ENCODE measurements around the gene LRRC75A. TPM values are rescaled to one million over a fixed set of nuclear protein-coding genes. Genes with fewer than 3 reads are reported as not detected.
A peak's percentile ranks its signal among the peaks of the same experiment; 100 is the strongest.

Gene LRRC75A
- total and polyA plus RNA-seq, 2 donors (not counting 3 experiments of a cell fraction or from before 2014, with no cell fraction given), result 3.7 to 6.1 TPM

GRCh38 chr17:16488968-16489337 is 3.0 kb downstream of the LRRC75A start:
- CTCF ChIA-PET, result interaction anchor here (1.6 to 4.2 kb wide), 4 partner anchors 9 to 36 kb away, joined by 4 to 15 read pairs (median 10); no protein-coding TSS in a partner anchor
- H2AFZ ChIP-seq (ENCODE audit: low read depth, low read length), result no peak overlapping the region
- H3K36me3 ChIP-seq (ENCODE audit: control insufficient read depth in 2 of 2, extremely low read depth in 1 of 2, insufficient read depth in 2 of 2, low read length in 2 of 2), result no peaks in the 10 kb centered on the region
- intact Hi-C loops (cut with micrococcal nuclease), result no loop called here
- dilution Hi-C loops (cut with MboI; ENCODE audit: extremely low pct_ligation_motif_present, low sequenced_read_pairs), result no loop called here
- FAIRE-seq (no peak), DNase-seq (ENCODE audit: low read depth, low spot score) (no peak)
- no peaks in the 10 kb centered on the region for H3K79me2 ChIP-seq (ENCODE audit: control insufficient read depth, insufficient read depth, low read length)
- H3K9ac ChIP-seq (replicated peaks; ENCODE audit: extremely low read depth, insufficient read depth, low read length), result no peak overlapping the region
- no peaks in the 10 kb centered on the region for H3K9me1 ChIP-seq (replicated peaks; ENCODE audit: control insufficient read depth, extremely low read depth, insufficient read depth, low read length)
- no TSS peak for BruUV-seq (replicated peaks)
- H3K27ac ChIP-seq (ENCODE audit: insufficient read depth, low read depth, low read length), result no peak overlapping the region
- H3K27me3 ChIP-seq (ENCODE audit: control insufficient read depth in 2 of 2, insufficient read depth in 2 of 2, low read length in 2 of 2), result peaks cover 5 to 20% of the 10 kb centered on the region in 2 experiments
- H4K20me1 ChIP-seq (replicated peaks; ENCODE audit: control insufficient read depth, extremely low read depth, insufficient read depth, low read length), result no peaks in the 10 kb centered on the region
- POLR2A ChIA-PET, result no interaction called here
- H3K4me1 ChIP-seq (ENCODE audit: control insufficient read depth, extremely low read depth, insufficient read depth, low read length), result peaks cover 41% of the 10 kb centered on the region
- no peak for TF ChIP-seq FOS (IDR thresholded peaks at IDR 0.05; ENCODE audit: borderline replicate concordance, insufficient read depth, low read length)
- no peak overlapping the region for H3K4me2 ChIP-seq (ENCODE audit: insufficient read depth, low read length)
- H3K4me3 ChIP-seq (replicated peaks in 1 of 3; ENCODE audit: insufficient read depth in 1 of 3, low read depth in 1 of 3, low read length in 3 of 3), result no peak overlapping the region
- H3K9me3 ChIP-seq (replicated peaks; ENCODE audit: control insufficient read depth, insufficient read depth, low read length), result no peaks in the 10 kb centered on the region

- ChIA-PET POLR2A (no interaction called here), CTCF (interaction anchor here (1.6 to 4.2 kb wide), 4 partner anchors 8 to 35 kb away, joined by 4 to 15 read pairs (median 10); no protein-coding TSS in a partner anchor)
- DNase-seq (ENCODE audit: low read depth, low spot score) (peak; percentile 34), FAIRE-seq (no peak)
- no peak overlapping the region for H2AFZ ChIP-seq (ENCODE audit: low read depth, low read length)
- no peak overlapping the region for H3K9ac ChIP-seq (replicated peaks; ENCODE audit: extremely low read depth, insufficient read depth, low read length)
- H3K4me3 ChIP-seq (replicated peaks in 1 of 3; ENCODE audit: insufficient read depth in 1 of 3, low read depth in 1 of 3, low read length in 3 of 3), result no peak overlapping the region
- H4K20me1 ChIP-seq (replicated peaks; ENCODE audit: control insufficient read depth, extremely low read depth, insufficient read depth, low read length), result no peaks in the 10 kb centered on the region
- H3K4me1 ChIP-seq (ENCODE audit: control insufficient read depth, extremely low read depth, insufficient read depth, low read length), result peaks cover 41% of the 10 kb centered on the region
- H3K36me3 ChIP-seq (ENCODE audit: control insufficient read depth in 2 of 2, extremely low read depth in 1 of 2, insufficient read depth in 2 of 2, low read length in 2 of 2), result no peaks in the 10 kb centered on the region
- H3K79me2 ChIP-seq (ENCODE audit: control insufficient read depth, insufficient read depth, low read length), result no peaks in the 10 kb centered on the region
- peaks cover under 1 to 16% of the 10 kb centered on the region in 2 experiments for H3K27me3 ChIP-seq (ENCODE audit: control insufficient read depth in 2 of 2, insufficient read depth in 2 of 2, low read length in 2 of 2)
- dilution Hi-C loops (cut with MboI; ENCODE audit: extremely low pct_ligation_motif_present, low sequenced_read_pairs) (no loop called here), intact Hi-C loops (cut with micrococcal nuclease) (no loop called here)
- no peak for TF ChIP-seq MAX (IDR thresholded peaks at IDR 0.05; ENCODE audit: insufficient read depth, insufficient read length)
- no peak for TF ChIP-seq EZH2 (IDR thresholded peaks at IDR 0.05; ENCODE audit: borderline replicate concordance, low read depth, low read length, severe bottlenecking)
- no peak for TF ChIP-seq MYC (IDR thresholded peaks at IDR 0.05; ENCODE audit: low read depth, low read length)
- peak; percentile 30 for TF ChIP-seq GATA2 (IDR thresholded peaks at IDR 0.05; ENCODE audit: insufficient read depth, insufficient read length, low read depth, low read length)
- no peak for TF ChIP-seq POLR2A (IDR thresholded peaks at IDR 0.05; ENCODE audit: low read depth, low read length)
- no peak for TF ChIP-seq CTCF (IDR thresholded peaks at IDR 0.05; ENCODE audit: extremely low read depth in 1 of 2, insufficient read depth in 1 of 2, low read depth in 1 of 2, low read length in 2 of 2)
- TF ChIP-seq JUN (IDR thresholded peaks at IDR 0.05; ENCODE audit: borderline replicate concordance, insufficient read depth, insufficient read length, low read depth), result no peak
- no peak overlapping the region for H3K27ac ChIP-seq (ENCODE audit: insufficient read depth, low read depth, low read length)
- no peaks in the 10 kb centered on the region for H3K9me3 ChIP-seq (replicated peaks; ENCODE audit: control insufficient read depth, insufficient read depth, low read length)
- H3K4me2 ChIP-seq (ENCODE audit: insufficient read depth, low read length), result no peak overlapping the region
- BruUV-seq (replicated peaks), result no TSS peak
- no peaks in the 10 kb centered on the region for H3K9me1 ChIP-seq (replicated peaks; ENCODE audit: control insufficient read depth, extremely low read depth, insufficient read depth, low read length)
Observed at GRCh38 chr17:16488186-16488967, 3.6 kb downstream of the LRRC75A start.

Data from endothelial cell of umbilical vein (primary cell).